Osteoblast (primary cell): Measurements from ENCODE around the gene FEZ2. TPM values are rescaled to one million over a fixed set of nuclear protein-coding genes. Genes with fewer than 3 reads are reported as not detected.

Experiments used
- DNase-seq: peaks from one replicate; pipeline ENCODE4 v3.0.0; 2011; ENCODE audit warnings: low spot score, mixed read lengths; ENCODE audit not compliant: insufficient read length; ENCODE audit errors: missing footprints
- H2AFZ ChIP-seq: 2 replicates; pipeline ENCODE4 v1.6.0; 2011; ENCODE audit warnings: mild to moderate bottlenecking, low read length
- H3K27ac ChIP-seq: 2 replicates; pipeline ENCODE4 v1.5.1; 2011; ENCODE audit warnings: mild to moderate bottlenecking, low read depth, low read length, moderate library complexity
- H3K27me3 ChIP-seq: 2 replicates; pipeline ENCODE4 v1.6.0; 2012; ENCODE audit warnings: mild to moderate bottlenecking, control low read depth, inconsistent platforms, low read length, moderate library complexity; ENCODE audit not compliant: insufficient read depth
- H3K36me3 ChIP-seq: 2 replicates; pipeline ENCODE4 v1.5.1; 2011; ENCODE audit warnings: mild to moderate bottlenecking, low read length, control low read depth, moderate library complexity; ENCODE audit not compliant: insufficient read depth
- H3K4me1 ChIP-seq: 2 replicates; pipeline ENCODE4 v1.5.1; 2011; ENCODE audit warnings: mild to moderate bottlenecking, low read length, control low read depth, moderate library complexity; ENCODE audit not compliant: insufficient read depth
- H3K4me2 ChIP-seq: 2 replicates; pipeline ENCODE4 v1.6.0; 2011; ENCODE audit warnings: mild to moderate bottlenecking, low read length; ENCODE audit not compliant: insufficient read depth
- H3K4me3 ChIP-seq: fragments of 200-600 bp; sonication (generic); 3 replicates; pipeline ENCODE4 v1.5.1; 2012; ENCODE audit warnings: mild to moderate bottlenecking, low read length, inconsistent platforms; ENCODE audit not compliant: insufficient read depth
- H3K79me2 ChIP-seq: 2 replicates; pipeline ENCODE4 v1.6.0; 2012; ENCODE audit warnings: mild to moderate bottlenecking, low read length, control low read depth, inconsistent platforms; ENCODE audit not compliant: insufficient read depth
- H3K9me3 ChIP-seq: 2 replicates; pipeline ENCODE4 v1.5.1; 2011; ENCODE audit warnings: low read depth, low read length, control low read depth
- H4K20me1 ChIP-seq: 2 replicates; pipeline ENCODE4 v1.6.0; 2012; ENCODE audit warnings: mild to moderate bottlenecking, low read length, control low read depth; ENCODE audit not compliant: insufficient read depth
- total RNA-seq: library from RNA; depleted of rRNA; stranded (reverse); fragments of >200 nt; gene quantifications from 2 replicates; pipeline ENCODE4 v1.2.3, GENCODE V29; 2012
- TF ChIP-seq, protein P1 (sequence below): IDR thresholded peaks from 2 replicates; pipeline ENCODE4 v1.5.1; 2011; ENCODE audit warnings: mild to moderate bottlenecking, low read depth, low read length, moderate library complexity; ENCODE audit errors: extremely low read depth

FEZ2 gene
- total RNA-seq, 1 donor = 62.6 TPM

- H3K4me1 ChIP-seq = peaks cover 43% of the 10 kb centered on the region
- peak overlapping the region; percentile 34 for H3K27ac ChIP-seq
- peaks cover 62% of the 10 kb centered on the region for H3K79me2 ChIP-seq
- no peaks in the 10 kb centered on the region for H4K20me1 ChIP-seq
- TF ChIP-seq, protein P1, sequence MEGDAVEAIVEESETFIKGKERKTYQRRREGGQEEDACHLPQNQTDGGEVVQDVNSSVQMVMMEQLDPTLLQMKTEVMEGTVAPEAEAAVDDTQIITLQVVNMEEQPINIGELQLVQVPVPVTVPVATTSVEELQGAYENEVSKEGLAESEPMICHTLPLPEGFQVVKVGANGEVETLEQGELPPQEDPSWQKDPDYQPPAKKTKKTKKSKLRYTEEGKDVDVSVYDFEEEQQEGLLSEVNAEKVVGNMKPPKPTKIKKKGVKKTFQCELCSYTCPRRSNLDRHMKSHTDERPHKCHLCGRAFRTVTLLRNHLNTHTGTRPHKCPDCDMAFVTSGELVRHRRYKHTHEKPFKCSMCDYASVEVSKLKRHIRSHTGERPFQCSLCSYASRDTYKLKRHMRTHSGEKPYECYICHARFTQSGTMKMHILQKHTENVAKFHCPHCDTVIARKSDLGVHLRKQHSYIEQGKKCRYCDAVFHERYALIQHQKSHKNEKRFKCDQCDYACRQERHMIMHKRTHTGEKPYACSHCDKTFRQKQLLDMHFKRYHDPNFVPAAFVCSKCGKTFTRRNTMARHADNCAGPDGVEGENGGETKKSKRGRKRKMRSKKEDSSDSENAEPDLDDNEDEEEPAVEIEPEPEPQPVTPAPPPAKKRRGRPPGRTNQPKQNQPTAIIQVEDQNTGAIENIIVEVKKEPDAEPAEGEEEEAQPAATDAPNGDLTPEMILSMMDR = no peak
- no peak for DNase-seq
- H3K27me3 ChIP-seq = no peaks in the 10 kb centered on the region
- H3K4me2 ChIP-seq = no peak overlapping the region
- H3K9me3 ChIP-seq = no peaks in the 10 kb centered on the region
- no peak overlapping the region for H3K4me3 ChIP-seq
- peaks cover 27% of the 10 kb centered on the region for H3K36me3 ChIP-seq
- no peak overlapping the region for H2AFZ ChIP-seq
Observed at GRCh38 chr2:36572054-36572718, 25.8 kb downstream of the FEZ2 start.

GRCh38 chr2:36570416-36570815 is 27.6 kb downstream of the FEZ2 start:
- H4K20me1 ChIP-seq = no peaks in the 10 kb centered on the region
- peaks cover 53% of the 10 kb centered on the region for H3K4me1 ChIP-seq
- no peaks in the 10 kb centered on the region for H3K9me3 ChIP-seq
- peaks cover 71% of the 10 kb centered on the region for H3K79me2 ChIP-seq
- no peaks in the 10 kb centered on the region for H3K27me3 ChIP-seq
- H3K36me3 ChIP-seq = peaks cover 19% of the 10 kb centered on the region
- TF ChIP-seq, protein P1 = no peak
- H3K27ac ChIP-seq = peak overlapping the region; percentile 80
- no peak overlapping the region for H3K4me2 ChIP-seq
- H2AFZ ChIP-seq = no peak overlapping the region
- no peak overlapping the region for H3K4me3 ChIP-seq
- no peak for DNase-seq

DNA sequence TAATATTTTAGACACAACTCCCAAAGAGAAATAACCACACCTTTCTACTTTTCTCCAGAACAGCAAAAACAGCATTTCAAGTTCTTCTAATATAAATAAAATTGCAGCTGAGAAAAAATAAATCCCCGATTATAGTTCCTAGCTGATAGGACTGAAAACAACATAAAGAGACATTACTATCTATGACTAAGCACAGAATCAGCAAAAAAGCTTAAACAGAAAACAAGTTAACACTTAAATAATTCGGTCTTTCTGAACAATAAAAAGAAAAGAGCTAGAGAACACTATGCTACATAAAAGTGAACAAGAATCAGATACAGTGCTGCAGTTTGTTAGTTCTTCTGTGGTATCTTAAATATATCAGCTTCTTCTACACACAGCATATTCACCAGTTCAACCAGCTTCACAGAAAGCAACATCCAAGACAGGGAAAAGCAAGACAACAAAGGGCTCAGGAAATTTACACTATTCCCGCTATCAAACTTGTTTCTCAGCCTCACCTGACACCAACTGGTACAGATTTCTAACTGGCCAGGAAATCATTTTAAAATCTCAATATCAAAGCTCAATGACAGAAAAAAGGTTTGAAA is 28.6 kb downstream of the FEZ2 start:
- Histone ChIP-seq H3K4me3 (peak overlapping the region; percentile 23), H3K4me1 (peaks cover 62% of the 10 kb centered on the region)
- DNase-seq = no peak

More for the DNA sequence above, 28.6 kb downstream of the FEZ2 start:
- Histone ChIP-seq H4K20me1 (no peaks in the 10 kb centered on the region), H3K27me3 (no peaks in the 10 kb centered on the region), H3K4me2 (peak overlapping the region; percentile 65), H3K9me3 (no peaks in the 10 kb centered on the region), H3K79me2 (peaks cover 71% of the 10 kb centered on the region), H2AFZ (no peak overlapping the region), H3K27ac (peak overlapping the region; percentile 80), H3K36me3 (peaks cover 14% of the 10 kb centered on the region)
- TF ChIP-seq, protein P1 = no peak
